ENCODE data around the gene GLS.

- no peak for TF ChIP-seq CTCF (IDR thresholded peaks at IDR 0.05)
- TF ChIP-seq EZH2 (IDR thresholded peaks at IDR 0.05; ENCODE audit: borderline replicate concordance, insufficient read depth, low read depth, low read length, poor library complexity, severe bottlenecking), result no peak
These were observed 39.5 kb downstream of the GLS start for GRCh38 chr2:190920085-190920484.
